ENCODE data around the gene FOXD4L5.
"Not testable (repeated sequence)": the region's sequence is repeated elsewhere in the genome, so short reads cannot be mapped to it uniquely, and the experiment has no call there.

The FOXD4L5 gene

DNA sequence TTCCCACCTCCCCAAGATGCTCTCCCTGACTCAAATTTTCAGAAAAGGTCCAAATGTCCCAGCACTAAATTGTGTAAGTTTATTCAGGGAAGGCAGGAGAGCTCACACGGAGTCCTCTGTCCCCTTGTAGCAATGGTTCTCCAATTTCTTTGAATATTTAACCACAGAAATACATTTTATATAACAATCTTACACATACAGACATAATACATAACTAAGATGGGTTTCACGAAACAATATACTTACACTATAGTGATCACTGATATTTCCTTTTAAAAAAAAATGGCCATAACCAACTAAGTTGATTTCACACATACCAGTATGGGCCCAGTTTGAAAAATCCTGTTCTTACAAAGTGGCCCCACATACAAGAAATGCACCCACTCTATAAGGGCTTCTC lies at the start of gene FOXD4L5:
Gene FOXD4L5 (minus strand): TSS at position 101 of the 400 bp plus-strand sequence. CDS start 832 bp downstream, outside the sequence.
- DNase-seq (ENCODE audit: low read depth); H3K4me3 ChIP-seq (ENCODE audit: low read depth, low read length): not testable (repeated sequence)

DNA sequence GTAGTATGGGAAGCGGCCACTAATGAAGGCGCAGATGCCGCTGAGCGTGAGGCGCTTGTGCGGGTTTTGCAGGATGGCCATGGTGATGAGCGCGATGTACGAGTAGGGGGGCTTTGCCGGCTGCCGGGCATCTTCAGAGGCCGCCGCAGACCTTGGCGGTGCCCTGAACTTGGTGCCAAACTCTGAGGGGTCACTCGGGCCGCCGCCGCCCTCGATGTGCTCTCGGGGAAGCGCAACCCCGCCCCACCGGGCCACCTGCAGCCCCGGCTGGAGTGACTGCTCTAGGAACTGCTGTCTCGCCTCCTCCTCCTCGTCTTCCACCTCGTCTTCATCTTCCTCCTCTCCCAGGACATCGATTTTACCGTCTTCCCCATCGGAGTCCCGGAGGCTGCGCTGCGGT lies 1.1 kb downstream of the FOXD4L5 start:
- DNase-seq (ENCODE audit: low read depth); H3K4me3 ChIP-seq (ENCODE audit: low read depth, low read length): not testable (repeated sequence)

DNA sequence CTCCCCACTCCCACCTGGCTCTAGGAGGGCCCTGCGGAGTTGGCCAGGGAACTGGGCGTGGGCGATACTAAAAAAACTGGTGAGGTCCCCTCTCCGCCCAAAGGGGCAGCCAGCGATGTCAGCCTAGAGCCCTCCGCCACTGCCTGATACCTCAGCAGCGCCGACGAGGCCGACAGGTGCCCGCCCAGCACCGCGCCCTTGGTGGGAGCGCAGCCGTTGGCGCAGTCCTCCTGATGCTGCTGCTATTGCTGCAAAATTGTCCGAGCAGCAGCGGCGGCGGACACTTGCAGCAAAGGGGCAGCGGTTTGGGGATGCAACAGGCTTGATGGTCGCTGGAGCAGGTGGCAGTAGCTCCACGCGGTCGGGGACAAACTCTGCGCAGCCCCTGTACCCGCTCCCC lies 2.0 kb downstream of the FOXD4L5 start:
- not testable (repeated sequence) for H3K4me3 ChIP-seq (ENCODE audit: low read depth, low read length); DNase-seq (ENCODE audit: low read depth)

All from NB4 (cell line).